ENCODE data around the gene BMX. TPM values are rescaled to one million over a fixed set of nuclear protein-coding genes. Genes with fewer than 3 reads are reported as not detected.
A peak's percentile ranks its signal among the peaks of the same experiment; 100 is the strongest.

BMX gene
- total and polyA plus RNA-seq, 9 of the 15 experiments (the other 6 are each of a cell fraction or from before 2014, with no cell fraction given) = 0.45 to 4.2 (median 1.8) TPM

DNA sequence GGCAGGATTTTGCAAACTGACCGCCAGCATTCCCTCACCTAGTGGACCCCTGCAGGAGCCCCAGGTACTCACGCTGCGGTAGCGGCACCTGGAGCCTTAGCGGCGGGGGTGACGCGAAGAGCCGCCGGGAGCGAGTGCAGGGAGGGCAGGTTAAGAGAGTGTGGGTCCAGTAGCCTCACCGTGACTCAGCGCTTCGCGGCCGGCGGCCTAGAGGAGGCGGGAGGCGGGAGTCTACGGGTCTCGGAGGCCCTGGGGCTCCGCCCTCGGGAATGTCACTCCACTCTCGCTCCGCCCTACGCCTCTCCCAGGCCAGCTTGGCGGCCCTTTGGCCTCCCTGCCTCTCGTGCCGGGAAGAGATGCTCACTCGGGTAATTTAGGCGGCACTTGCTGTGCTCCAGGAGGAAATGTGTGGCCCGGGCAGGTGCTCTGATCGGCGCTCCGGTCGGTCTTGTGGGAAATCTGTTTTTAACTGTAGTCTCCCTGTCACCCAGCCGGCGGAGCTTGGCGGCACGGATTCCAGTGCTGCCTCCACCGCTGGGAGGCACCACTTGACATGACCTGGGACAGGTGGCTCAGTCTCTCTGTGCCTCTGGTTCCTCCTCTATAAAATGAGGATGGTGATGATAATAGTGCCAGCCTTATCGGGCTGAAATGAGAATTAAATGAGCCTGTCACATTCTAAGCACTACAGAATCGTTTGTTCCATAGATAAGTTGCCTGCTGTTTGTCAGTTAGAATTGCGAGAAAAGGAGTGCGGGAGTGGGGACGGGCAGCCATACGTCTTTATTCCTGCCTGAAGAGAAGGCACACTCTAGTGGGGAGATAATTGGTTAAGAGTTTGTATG is 7.3 kb upstream of the BMX start, which contains the start of gene PIR (continued):
- TF ChIP-seq TEAD1 (CRISPR knock-in tag; IDR thresholded peaks at IDR 0.05) (peak in 1 of 2 experiments; percentile 48; a peak in 2 of 4 replicates), RHOXF2B (CRISPR knock-in tag; conservative IDR thresholded peaks at IDR 0.05) (no peak), FOS (IDR thresholded peaks at IDR 0.05; ENCODE audit: extremely low read depth, insufficient read length) (no peak), CBFB (CRISPR knock-in tag; IDR thresholded peaks at IDR 0.05) (no peak), SNAPC5 (CRISPR knock-in tag; IDR thresholded peaks at IDR 0.05) (no peak), U2AF1 (optimal IDR thresholded peaks at IDR 0.05; ENCODE audit: low read depth, low read length) (no peak), SMARCA4 (IDR thresholded peaks at IDR 0.05) (peak; percentile 36; the same call in 1 of the 2 replicates), NFE2L1 (tag; IDR thresholded peaks at IDR 0.05; ENCODE audit: borderline replicate concordance, low read depth) (peak; percentile 77), NCOR1 (IDR thresholded peaks at IDR 0.05) (no peak)
- TF ChIP-seq, protein P1, sequence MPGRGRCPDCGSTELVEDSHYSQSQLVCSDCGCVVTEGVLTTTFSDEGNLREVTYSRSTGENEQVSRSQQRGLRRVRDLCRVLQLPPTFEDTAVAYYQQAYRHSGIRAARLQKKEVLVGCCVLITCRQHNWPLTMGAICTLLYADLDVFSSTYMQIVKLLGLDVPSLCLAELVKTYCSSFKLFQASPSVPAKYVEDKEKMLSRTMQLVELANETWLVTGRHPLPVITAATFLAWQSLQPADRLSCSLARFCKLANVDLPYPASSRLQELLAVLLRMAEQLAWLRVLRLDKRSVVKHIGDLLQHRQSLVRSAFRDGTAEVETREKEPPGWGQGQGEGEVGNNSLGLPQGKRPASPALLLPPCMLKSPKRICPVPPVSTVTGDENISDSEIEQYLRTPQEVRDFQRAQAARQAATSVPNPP (IDR thresholded peaks at IDR 0.05; ENCODE audit: borderline replicate concordance, insufficient read depth, insufficient read length) = no peak
- TF ChIP-seq, protein P2, sequence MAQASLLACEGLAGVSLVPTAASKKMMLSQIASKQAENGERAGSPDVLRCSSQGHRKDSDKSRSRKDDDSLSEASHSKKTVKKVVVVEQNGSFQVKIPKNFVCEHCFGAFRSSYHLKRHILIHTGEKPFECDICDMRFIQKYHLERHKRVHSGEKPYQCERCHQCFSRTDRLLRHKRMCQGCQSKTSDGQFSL (CRISPR knock-in tag; IDR thresholded peaks at IDR 0.05) = no peak
- TF ChIP-seq, protein P2 (tag; IDR thresholded peaks at IDR 0.05) = no peak
- TF ChIP-seq, protein P3, sequence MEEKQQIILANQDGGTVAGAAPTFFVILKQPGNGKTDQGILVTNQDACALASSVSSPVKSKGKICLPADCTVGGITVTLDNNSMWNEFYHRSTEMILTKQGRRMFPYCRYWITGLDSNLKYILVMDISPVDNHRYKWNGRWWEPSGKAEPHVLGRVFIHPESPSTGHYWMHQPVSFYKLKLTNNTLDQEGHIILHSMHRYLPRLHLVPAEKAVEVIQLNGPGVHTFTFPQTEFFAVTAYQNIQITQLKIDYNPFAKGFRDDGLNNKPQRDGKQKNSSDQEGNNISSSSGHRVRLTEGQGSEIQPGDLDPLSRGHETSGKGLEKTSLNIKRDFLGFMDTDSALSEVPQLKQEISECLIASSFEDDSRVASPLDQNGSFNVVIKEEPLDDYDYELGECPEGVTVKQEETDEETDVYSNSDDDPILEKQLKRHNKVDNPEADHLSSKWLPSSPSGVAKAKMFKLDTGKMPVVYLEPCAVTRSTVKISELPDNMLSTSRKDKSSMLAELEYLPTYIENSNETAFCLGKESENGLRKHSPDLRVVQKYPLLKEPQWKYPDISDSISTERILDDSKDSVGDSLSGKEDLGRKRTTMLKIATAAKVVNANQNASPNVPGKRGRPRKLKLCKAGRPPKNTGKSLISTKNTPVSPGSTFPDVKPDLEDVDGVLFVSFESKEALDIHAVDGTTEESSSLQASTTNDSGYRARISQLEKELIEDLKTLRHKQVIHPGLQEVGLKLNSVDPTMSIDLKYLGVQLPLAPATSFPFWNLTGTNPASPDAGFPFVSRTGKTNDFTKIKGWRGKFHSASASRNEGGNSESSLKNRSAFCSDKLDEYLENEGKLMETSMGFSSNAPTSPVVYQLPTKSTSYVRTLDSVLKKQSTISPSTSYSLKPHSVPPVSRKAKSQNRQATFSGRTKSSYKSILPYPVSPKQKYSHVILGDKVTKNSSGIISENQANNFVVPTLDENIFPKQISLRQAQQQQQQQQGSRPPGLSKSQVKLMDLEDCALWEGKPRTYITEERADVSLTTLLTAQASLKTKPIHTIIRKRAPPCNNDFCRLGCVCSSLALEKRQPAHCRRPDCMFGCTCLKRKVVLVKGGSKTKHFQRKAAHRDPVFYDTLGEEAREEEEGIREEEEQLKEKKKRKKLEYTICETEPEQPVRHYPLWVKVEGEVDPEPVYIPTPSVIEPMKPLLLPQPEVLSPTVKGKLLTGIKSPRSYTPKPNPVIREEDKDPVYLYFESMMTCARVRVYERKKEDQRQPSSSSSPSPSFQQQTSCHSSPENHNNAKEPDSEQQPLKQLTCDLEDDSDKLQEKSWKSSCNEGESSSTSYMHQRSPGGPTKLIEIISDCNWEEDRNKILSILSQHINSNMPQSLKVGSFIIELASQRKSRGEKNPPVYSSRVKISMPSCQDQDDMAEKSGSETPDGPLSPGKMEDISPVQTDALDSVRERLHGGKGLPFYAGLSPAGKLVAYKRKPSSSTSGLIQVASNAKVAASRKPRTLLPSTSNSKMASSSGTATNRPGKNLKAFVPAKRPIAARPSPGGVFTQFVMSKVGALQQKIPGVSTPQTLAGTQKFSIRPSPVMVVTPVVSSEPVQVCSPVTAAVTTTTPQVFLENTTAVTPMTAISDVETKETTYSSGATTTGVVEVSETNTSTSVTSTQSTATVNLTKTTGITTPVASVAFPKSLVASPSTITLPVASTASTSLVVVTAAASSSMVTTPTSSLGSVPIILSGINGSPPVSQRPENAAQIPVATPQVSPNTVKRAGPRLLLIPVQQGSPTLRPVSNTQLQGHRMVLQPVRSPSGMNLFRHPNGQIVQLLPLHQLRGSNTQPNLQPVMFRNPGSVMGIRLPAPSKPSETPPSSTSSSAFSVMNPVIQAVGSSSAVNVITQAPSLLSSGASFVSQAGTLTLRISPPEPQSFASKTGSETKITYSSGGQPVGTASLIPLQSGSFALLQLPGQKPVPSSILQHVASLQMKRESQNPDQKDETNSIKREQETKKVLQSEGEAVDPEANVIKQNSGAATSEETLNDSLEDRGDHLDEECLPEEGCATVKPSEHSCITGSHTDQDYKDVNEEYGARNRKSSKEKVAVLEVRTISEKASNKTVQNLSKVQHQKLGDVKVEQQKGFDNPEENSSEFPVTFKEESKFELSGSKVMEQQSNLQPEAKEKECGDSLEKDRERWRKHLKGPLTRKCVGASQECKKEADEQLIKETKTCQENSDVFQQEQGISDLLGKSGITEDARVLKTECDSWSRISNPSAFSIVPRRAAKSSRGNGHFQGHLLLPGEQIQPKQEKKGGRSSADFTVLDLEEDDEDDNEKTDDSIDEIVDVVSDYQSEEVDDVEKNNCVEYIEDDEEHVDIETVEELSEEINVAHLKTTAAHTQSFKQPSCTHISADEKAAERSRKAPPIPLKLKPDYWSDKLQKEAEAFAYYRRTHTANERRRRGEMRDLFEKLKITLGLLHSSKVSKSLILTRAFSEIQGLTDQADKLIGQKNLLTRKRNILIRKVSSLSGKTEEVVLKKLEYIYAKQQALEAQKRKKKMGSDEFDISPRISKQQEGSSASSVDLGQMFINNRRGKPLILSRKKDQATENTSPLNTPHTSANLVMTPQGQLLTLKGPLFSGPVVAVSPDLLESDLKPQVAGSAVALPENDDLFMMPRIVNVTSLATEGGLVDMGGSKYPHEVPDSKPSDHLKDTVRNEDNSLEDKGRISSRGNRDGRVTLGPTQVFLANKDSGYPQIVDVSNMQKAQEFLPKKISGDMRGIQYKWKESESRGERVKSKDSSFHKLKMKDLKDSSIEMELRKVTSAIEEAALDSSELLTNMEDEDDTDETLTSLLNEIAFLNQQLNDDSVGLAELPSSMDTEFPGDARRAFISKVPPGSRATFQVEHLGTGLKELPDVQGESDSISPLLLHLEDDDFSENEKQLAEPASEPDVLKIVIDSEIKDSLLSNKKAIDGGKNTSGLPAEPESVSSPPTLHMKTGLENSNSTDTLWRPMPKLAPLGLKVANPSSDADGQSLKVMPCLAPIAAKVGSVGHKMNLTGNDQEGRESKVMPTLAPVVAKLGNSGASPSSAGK (IDR thresholded peaks at IDR 0.05) = peak; percentile 74
